ENCODE results near the gene B4GALT1.

Gene B4GALT1

GRCh38 chr9:33167084-33167971 is at the start of gene B4GALT1:
Gene B4GALT1 (minus strand): TSS chr9:33167336. CDS start chr9:33167169, 167 bp downstream.
- peak; percentile 92 for DNase-seq

GRCh38 chr9:33211695-33212393 is 44.7 kb upstream of the B4GALT1 start:
- DNase-seq = no peak

- DNase-seq = no peak
Measured at GRCh38 chr9:33210006-33210715, 43.0 kb upstream of the B4GALT1 start.

- DNase-seq = no peak
Measured at GRCh38 chr9:33209394-33209793, 42.3 kb upstream of the B4GALT1 start.

GRCh38 chr9:33202552-33203201 is 35.5 kb upstream of the B4GALT1 start:
- DNase-seq = peak; percentile 78

GRCh38 chr9:33202018-33202417 is 34.9 kb upstream of the B4GALT1 start:
- no peak for DNase-seq

GRCh38 chr9:33198165-33198564 is 31.0 kb upstream of the B4GALT1 start:
- no peak for DNase-seq

GRCh38 chr9:33197279-33198152 is 30.4 kb upstream of the B4GALT1 start:
- no peak for DNase-seq

GRCh38 chr9:33196736-33197135 is 29.6 kb upstream of the B4GALT1 start:
- DNase-seq = no peak

- no peak for DNase-seq
Measured at GRCh38 chr9:33193818-33194217, 26.7 kb upstream of the B4GALT1 start.

GRCh38 chr9:33192493-33193255 is 25.5 kb upstream of the B4GALT1 start:
- DNase-seq = no peak

GRCh38 chr9:33190021-33190705 is 23.0 kb upstream of the B4GALT1 start:
- no peak for DNase-seq

GRCh38 chr9:33189331-33189791 is 22.2 kb upstream of the B4GALT1 start:
- no peak for DNase-seq

- DNase-seq = no peak
Measured at GRCh38 chr9:33188711-33189110, 21.6 kb upstream of the B4GALT1 start.

- DNase-seq = no peak
Measured at GRCh38 chr9:33187519-33188218, 20.5 kb upstream of the B4GALT1 start.

- DNase-seq = no peak
Measured at GRCh38 chr9:33186457-33187168, 19.5 kb upstream of the B4GALT1 start.

- DNase-seq = no peak
Measured at GRCh38 chr9:33185858-33186257, 18.7 kb upstream of the B4GALT1 start.

- no peak for DNase-seq
Measured at GRCh38 chr9:33185406-33185805, 18.3 kb upstream of the B4GALT1 start.

GRCh38 chr9:33184963-33185362 is 17.8 kb upstream of the B4GALT1 start:
- no peak for DNase-seq
